Stimulated activated CD4-positive, alpha-beta T cell treated with anti-CD3 and anti-CD28 coated beads, Interleukin-4, amount 100 ng/mL, for 24 hours (primary cell): ENCODE results near the gene C4orf50.
A peak's percentile ranks its signal among the peaks of the same experiment; 100 is the strongest.

Experiments used
- DNase-seq: peaks from one replicate; pipeline ENCODE4 v3.0.0-alpha.2; 2020

The C4orf50 gene

DNA sequence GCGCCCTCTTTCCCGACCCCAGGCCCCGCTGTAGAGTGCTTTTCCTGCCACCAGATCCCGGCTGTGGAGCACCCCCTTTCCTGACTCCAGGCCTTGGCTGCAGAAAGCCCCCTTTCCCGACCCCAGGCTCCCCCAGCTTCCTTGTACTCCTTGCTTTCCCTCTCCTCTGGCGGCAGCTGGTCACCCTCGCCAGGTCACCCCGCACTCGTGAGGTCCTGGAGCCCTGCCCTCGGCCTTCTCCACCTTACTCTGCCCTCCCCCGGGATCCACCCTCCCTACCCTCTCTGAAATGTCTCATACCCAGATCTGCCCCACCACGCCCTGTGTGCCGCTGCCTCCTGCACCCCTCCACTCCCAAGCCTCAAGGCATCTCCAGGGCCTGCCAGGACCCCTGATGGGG lies 25.0 kb upstream of the C4orf50 start:
- DNase-seq = no peak

DNA sequence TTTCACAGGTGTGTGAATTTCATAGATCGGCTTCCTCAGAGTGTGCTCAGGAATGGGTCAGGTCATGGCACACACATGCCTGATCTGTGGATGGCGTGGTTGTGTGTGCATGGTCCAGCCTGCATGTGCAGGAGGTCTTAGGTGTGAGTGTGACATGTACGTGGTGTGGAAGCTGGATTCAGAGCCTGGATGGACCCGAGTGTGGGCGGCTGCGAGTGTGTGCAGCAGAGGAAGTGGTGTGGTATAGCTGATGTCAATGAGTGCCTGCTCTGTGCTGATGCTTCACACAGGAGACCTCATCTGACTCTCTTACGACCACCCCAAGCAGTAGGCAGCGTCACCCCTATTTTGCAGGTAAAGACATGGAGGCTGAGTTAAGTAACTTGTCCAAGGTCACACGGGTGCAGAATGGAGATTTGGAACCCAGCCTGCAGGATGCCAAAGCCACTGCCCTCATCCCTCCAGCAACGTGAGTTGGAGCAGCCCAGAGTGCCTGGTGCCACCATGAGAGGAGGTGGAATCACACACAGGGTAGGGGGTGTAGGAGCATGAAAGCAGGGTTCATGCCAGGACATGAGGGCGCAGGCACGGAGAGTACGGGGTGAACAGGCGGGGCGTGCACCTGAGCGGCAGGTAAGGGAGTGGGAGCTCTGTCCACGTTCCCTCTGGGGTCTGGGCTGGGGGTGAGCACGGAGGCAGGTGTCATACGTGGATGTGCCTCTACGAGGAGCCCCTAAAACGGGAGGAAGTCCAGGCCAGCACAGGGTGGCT lies 24.2 kb upstream of the C4orf50 start:
- no peak for DNase-seq

DNA sequence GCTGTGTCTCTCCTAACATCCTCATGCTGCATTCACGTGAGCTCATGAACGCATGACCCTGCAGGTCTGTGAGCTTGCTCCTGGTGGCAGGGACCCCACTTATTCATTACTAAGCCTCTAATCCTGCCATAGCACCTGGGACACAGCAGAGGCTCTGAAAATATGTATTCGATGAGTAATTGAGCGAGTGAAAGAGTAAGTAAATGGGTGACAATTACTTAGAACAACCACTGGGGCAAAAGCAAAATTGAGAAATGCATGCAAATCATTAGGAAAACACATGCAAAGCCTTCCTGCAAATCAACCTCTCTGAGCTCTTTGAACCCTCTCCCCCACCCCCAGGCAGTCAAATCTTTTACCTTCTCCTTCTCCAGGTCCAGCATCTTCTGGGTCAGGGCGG lies 23.6 kb upstream of the C4orf50 start:
- DNase-seq = no peak

DNA sequence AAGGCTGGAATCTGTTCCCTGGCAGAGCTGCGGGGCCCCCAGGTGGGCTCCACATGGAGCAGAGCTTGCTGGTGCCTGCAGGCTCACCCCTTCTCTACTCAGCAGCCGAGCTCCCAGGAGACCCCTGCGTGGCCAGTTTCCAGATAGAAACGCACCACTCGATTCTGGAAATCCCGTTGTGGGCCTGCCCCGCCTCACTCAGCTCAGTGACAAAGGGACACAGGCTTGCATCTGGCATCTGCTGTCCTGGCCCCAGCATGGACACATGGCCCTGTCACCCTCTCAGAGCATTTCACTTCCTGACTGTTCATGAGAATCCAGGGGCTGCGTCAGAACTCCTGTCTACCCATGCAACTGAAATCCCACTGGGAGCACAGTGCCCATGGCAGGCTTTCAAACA lies 20.5 kb upstream of the C4orf50 start:
- DNase-seq = no peak

DNA sequence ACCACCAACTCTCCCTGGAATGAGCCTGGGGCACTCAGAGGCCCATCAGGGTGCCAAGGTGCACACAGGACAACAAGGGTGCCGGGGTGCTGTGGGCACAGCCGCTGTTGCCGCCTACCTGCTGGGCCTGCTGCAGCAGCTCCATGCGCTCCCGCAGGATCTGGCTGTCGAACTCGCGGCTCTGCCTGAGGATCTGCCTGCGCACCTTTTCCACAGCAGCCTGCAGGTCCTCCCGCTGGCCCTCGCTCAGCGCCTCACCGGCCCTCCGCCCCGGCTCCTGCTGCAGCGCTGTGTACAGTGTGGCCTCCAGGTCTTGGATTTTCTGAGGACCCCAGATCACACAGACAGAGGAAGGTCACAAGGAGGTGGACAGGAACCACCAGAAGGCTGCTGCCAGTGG lies 17.6 kb upstream of the C4orf50 start:
- DNase-seq = no peak

DNA sequence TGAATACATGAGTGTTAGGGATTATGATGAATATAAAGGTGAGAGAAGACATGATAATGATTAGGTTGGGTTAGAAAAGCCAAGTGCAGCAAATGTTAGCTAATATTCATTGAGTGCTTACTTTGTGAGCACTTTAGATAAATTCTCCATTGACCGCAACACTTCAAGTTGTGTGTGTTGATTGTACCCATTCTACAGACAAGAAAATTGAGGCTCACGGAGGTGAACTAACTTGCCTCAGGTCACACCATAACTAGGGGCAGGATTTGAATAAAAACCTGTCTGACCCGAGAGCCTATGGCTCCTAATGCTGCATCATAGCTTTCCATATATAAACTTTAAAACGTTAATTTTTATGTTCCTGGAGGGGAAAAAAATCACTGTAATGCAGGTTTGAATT lies 15.2 kb upstream of the C4orf50 start:
- DNase-seq = no peak

DNA sequence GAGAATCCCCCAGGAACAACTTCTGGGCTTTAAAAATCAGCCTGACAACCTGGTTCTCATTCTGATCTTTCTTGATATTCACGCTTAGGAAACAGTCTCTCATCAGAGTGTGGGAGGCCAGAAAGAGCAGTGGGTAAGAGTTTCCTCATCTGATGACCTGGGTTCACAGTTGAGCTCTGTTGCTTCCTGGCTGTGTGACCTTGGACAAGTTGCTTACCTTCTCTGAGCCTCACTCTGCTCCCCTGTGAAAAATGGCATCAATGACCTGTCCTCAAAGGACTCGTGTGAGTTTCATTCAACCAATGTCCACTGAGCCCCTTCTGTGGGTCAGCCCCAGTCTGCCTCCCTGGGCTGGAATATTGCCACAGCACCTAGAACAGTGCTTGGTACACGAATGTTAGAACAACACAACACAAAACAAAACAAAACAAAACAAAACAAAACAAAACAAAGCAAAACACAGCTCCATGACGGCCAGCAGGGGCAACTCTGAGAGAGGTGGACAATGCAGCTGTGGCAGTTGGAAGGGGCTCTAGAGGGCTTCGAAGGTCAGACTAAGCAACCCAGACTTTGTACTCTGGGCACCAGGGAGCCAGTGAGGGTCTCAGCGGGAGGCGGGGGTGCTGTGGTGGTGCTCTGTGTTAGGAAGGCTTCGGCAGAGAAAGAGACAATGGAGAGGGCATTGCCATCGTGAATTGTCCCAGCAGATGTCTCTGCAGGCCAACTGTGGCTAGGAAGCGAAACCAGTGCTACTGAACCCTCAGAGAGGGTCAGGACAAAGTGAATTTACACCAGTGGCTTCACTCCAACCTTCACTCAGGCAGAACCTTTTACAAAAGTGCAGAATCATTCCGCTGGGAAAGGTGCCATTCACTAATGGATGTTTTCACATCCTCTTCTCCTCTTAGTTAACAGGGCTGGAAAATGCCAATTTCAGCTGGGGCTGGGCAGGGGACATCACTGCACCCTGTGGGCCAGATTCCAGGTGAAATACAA lies 14.3 kb upstream of the C4orf50 start:
- DNase-seq = no peak

DNA sequence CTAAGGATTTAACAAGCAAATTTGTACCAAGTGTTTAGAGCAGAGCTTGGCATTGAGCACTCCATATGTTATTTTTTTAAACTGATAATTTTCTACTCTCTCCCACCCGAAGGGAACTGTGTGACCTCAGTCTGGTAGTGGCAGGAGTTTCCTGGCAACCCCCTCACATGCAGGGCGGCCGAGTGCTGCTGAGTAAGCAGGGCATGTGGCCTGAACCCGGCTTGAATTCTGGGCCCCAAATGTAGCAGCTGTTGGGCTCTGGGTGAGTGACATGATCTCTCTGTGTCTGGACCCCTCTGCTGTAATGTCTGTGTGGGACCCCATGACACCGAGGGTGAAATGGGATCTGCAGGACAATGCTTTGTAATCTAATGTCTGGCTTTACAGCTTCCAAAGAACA lies 13.6 kb upstream of the C4orf50 start:
- DNase-seq = no peak

DNA sequence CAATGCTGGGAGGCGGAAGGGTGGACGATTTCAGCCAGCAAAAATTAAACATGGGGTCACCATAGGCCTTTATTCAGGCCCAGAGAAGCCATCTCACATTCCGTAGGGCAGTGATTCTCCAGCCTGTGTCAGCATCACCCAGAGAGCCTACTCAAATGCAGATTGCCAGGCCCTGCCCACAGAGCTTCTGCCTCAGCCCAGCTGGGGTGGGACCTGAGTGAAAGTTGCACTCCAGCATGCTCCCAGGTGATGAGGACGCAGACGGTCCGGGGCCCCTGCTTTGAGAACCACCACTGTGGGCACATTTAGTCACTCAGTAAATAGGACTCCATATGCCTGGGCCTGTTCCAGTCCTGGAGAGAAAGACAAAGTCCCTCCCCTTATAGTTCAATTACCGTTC lies 12.4 kb upstream of the C4orf50 start:
- DNase-seq = no peak

DNA sequence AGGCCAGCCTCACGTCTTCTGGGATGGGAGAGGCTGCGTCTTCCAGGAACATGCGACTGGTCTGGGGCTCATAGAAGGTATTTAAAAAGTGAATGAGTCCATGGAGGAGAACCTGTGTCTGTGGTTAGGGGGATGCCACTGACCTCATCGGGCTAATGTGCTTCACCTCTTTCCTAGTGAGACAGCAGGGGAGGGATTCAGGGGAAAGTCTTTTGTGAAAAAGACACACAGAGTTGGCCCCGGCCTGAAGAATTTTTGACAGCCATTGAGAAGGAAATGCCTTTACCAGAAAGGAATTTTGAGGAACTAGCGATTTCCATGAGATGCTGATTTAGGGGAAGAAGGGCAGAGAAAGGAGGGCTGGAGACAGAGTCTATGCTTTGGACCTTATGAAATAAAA lies 11.0 kb upstream of the C4orf50 start:
- DNase-seq = no peak

DNA sequence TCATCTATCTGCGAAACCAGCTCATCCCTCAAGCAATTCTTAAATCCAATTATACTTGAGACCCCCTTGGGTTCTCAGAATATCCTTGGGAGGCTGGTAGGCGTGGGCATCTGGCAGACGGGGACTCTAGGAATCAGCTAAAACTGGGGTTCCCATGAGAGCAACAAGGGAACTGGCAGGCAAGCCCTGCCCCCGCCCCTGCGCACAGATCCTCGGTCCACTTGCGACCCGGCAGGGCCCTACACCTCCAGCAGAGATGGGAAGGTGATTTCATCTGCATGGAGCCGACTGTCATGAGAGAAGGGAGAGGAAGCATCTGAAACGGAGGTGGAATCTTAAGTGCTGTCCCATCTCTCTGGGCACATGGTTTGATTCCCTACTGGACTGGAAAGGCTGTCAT lies 9.9 kb upstream of the C4orf50 start:
- DNase-seq = no peak

DNA sequence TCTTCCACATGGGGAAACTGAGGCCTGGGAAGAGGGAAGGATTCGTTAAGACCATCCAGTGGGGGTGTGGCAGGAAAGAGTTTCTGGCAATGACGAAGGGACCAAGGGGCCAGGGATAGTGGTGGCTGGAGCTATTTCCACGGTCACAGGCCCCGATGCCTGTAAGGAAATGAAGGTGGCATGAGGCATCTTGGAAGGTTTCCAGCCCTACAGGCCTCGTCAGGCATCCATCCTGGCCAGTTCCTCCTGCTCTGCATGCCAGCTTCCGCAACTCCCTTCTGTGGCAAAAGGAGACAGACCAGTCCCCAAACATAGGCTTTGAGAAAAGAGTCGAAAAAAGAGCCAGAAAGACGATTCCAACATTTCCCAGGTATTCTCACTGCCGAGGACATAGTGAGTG lies 9.2 kb upstream of the C4orf50 start:
- no peak for DNase-seq

DNA sequence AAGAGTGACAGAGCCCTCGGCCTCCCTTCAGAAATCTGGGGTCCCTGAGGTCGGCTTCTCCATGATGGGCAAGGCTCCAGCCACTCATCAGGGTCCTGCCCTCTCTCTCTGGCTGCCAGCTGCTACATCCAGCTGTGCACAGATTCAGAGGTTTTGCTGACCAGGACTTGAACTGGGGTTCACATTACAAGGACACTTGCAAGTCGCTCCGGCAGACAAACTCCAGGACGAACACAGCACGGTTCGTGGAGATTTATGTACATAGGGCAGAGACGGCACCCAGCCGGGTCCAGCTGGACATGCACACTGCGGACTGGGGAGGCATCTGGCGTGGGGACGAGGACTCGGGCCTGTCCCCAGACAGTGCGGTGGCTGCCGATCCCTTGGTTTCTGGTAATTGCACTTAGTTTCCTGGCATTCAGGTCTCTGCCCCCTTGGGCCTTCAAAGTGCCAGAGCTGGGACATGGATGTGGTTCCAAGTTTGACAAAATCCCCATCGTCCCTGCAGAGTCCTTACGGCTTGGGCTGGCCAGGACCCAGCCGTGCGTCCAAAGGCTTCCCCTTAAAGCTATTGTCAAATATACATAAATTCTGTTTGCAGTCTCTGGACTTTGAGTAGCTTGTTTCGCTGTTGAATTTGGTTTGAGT lies 6.2 kb upstream of the C4orf50 start:
- DNase-seq = no peak

DNA sequence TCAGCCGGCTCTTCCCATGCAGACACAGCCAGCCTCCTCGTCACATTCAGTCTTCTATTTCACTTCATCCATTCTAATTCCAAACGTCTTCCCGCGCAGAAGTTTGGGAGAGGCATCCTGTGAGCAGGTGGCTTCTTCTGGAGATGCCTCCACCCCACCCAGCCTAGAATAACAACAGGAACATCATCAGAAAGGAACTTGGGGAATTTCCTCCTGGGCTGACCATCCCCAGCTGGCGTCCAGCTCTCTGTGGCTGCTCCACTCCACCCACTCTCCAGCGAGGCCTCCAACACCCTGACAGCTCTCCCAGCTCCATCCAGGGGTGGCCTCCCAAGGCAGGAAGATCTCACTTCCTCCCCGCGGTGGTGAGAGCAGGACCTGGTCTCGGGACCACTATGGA lies 5.5 kb upstream of the C4orf50 start:
- no peak for DNase-seq

DNA sequence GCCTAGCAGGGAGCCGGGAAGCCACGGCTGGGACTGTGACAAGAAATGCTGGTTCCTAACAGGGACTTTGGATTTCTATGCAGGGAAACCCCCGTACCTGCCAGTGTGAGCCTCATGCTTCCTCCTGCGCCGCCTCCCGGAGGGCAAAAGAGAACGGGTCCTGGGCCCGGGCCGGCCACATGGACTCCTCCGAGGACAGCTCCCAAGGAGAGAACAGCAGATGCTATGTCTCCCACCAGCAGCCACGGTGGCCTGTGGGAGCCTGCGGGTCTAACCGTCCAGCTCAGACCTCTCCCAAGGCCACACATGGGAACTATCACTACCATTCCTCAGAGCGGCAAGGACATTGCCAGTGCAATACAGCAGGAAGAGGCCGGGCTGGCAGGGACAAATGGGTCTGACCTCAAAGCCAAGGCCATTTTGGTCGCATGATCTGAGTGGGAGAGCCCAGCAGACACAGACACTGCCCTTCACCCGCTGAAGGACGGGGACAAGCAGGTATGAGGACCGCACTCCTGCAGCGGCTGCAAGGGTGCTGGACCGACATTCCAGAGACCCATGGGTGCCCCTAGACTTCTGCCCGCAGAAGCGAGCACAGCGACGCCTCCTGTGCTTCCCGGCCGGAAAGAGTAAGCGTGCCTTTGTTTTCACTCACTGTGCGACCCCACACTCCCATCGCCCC lies 4.5 kb upstream of the C4orf50 start:
- DNase-seq = no peak

DNA sequence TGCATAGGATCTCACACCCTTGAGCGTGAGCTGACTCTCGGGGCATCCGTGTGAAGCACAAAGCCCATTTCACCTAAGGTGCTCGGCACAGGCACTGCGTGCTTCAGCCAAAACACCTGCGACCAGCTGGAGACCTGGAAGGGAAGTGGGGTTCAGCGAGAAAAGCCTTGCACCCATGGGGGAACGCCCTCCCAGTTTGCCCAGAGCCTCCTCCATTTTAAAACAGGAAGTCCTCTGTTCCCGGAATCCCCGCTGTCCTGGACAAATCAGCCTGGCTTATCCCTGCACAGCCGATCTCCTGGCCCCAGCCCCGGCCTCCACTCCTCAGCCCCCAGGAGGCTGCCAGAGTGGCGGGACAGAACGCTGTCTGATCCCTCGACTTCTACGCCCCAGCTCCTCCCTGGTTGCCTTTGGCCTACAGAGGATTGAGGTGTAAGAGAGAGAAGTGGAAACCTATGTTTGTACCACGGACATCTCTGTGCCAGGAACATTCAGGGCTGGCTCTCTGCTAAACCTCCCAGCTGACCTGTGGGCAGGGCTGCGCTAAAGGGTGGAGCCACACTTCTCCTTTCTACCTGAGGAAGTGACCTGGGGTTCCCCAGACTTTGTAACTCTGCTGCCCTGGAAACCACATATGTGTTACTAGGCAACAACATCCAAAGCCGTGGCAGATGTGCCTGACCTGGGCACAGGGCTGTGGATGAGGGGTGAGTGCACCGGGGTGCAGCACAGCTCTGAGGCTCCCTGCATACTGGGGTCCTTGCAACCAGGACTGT lies 3.8 kb upstream of the C4orf50 start:
- no peak for DNase-seq

DNA sequence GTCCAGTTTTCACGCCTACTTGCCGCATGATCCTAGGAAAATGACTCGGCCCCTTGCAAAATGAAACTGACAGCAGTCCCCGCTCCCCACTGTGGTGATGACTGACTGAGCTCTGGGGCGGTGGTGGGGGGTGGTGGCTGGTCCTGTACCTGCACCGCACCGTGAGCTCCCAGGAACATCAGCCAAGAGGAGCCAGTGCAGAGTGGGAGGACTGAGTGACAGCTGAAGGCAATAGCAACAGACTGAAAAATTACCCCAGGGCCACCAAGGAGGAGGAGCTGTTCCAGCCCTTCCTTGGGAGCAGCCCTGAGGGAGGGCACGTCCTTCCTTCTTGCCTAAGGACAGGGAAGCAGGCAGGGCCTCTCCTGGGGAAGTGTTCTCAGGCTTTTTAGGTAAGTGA lies 2.4 kb upstream of the C4orf50 start:
- DNase-seq = no peak

DNA sequence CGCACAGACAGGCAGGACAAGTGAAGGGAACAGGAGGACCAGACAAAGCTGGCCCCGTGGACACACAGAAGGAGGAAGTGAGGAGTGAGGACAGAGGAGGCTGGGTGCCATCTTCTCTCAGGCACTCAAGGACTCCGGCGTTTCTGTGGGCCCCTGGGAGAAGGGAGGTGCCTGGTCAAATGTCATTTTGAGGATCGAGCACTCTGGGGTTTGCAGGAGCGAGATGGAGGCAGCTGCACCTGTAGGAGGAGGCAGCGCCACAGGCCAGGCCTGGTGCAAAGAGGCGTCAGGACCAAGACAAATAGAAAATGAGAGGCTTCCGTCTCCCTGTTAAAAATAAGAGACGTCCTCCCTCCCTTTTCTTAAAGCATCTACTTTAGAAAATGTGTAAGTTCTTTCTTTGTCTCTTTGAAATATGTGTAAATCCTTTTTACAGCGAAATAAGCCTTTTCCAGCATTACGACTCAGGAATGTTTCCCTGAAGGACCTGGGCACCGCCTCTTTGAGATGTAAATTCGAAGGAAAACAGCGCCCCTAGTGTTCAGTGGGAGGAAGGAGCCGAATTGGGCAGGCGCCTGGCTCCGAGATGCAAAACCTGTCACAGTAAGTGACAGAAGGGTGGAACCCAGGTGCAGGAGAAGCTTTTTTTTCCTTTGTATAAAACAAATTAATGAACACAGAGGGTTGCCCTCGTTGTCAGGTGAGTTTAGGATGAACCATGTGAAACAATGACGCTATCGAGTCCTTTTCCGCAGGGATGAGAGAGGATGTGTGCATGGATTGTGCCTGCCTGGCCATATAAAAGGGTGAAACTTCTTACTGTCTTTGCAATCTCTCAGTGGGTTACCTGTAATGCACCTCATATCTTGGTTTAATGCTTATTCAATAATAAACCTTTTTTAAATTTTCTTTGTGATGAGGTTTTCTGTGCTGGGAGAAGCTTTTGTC lies 1.4 kb upstream of the C4orf50 start:
- DNase-seq = peak; percentile 15

DNA sequence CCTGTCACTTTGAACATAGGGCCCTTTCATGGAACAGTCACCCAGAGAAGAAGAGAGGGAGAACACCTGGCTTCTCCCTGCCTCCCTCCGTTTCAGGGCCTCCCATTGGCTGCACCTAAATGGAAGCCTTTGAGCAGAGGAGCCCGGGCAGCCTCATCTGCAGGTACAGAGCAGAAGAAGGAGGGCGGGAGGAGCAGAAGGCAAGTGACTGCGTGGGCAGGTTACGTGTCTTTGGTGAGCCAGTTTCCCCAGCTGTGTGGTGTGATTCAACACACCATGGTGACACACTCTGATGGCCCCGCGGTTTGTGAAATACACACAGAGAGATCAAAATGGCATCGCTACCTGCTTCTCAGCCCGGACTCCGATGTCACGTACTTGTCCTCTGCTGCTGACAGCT lies 431 bp downstream of the C4orf50 start:
- DNase-seq = no peak

DNA sequence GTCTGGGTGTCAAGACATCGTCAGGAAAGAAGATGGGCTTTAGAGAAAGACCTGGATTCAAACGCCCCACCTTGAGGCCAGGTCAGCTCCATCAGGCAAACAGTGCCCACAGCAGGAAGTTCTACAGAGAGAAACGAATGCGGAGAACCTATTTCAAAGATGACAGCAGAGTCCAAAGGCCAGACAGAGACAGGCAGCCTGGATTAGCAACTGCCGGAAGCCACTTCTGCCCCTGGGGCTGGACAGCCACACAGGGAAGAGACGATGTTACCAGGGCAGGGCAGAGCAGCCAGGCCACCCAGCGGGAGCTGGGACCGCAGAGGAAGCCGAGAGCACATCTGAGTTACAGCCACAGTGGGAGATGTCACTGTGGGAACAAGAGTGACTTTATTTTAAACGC lies 1.2 kb downstream of the C4orf50 start:
- no peak for DNase-seq

DNA sequence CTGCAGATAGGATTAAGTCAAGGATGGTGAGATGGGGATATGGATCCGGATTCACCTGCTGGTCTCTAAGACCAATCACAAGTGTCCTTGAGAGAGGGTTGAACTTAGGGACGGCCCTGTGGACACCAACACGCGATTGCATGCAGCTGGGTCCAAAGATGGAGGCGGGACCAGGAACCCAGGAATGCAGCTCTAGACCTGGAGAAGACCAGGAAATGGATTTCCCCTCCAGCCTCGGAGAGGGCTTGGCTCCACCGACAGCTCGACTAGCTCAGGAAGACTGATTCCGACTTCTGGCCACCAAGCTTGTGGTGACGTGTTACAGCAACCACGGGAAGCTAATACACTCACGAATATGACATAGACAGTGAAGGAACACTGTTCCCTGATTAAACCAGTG lies 4.7 kb downstream of the C4orf50 start:
- DNase-seq = no peak
